ENCODE data around the gene SNAP91.
"Not testable (repeated sequence)": the region's sequence is repeated elsewhere in the genome, so short reads cannot be mapped to it uniquely, and the experiment has no call there.

SNAP91 gene

GRCh38 chr6:83615025-83615999 lies 93.6 kb downstream of the SNAP91 start:
- DNase-seq (ENCODE audit: low spot score), result no peak

GRCh38 chr6:83613378-83613777 lies 95.5 kb downstream of the SNAP91 start:
- no peak for DNase-seq (ENCODE audit: low spot score)

DNA sequence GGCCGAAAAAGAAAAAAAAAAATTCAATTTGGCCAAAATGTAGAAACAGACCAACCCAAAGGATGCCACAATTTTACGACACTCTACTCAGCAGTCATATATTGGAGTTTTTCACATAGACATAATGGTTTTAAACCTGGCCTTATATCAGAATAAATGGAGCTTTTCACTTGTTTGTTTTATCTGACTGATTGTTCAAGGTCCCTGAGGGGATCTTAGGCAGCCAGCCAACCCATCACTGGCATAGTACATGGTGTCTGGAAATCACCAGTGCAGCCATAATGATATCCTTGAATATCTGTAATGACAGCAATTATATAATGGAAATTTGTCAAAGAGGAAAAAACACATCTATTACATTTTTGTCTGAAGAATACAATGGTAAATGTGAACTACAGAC lies 99.7 kb downstream of the SNAP91 start:
- no peak for DNase-seq (ENCODE audit: low spot score)

GRCh38 chr6:83605517-83605916 lies 103.4 kb downstream of the SNAP91 start:
- no peak for DNase-seq (ENCODE audit: low spot score)

DNA sequence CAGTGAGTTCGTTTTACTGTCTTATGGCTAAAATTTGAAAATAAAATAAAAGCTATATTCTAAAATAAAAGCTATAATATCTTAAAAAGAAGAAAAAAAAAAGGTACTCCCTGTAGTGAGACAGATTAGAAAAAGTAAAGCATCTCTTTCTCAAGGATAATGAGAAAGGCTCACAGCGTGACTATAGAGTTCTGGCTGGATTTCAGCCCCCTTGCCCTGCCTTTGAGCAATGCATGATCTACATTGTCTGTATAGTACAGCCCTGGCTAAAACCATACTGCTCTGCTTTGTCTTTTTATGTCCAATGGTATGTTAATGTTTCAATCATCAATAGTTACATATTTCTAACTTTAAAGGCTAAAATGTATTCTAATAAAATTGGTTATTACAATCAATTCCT lies 105.3 kb downstream of the SNAP91 start:
- no peak for DNase-seq (ENCODE audit: low spot score)

GRCh38 chr6:83601119-83601518 lies 107.8 kb downstream of the SNAP91 start:
- no peak for DNase-seq (ENCODE audit: low spot score)

GRCh38 chr6:83600459-83600858 lies 108.4 kb downstream of the SNAP91 start:
- no peak for DNase-seq (ENCODE audit: low spot score)

- no peak for DNase-seq (ENCODE audit: low spot score)
Observed at GRCh38 chr6:83597511-83597910, 111.4 kb downstream of the SNAP91 start.

- DNase-seq (ENCODE audit: low spot score), result no peak
Observed at GRCh38 chr6:83597051-83597450, 111.8 kb downstream of the SNAP91 start.

- no peak for DNase-seq (ENCODE audit: low spot score)
Observed at GRCh38 chr6:83594941-83595340, 114.0 kb downstream of the SNAP91 start.

DNA sequence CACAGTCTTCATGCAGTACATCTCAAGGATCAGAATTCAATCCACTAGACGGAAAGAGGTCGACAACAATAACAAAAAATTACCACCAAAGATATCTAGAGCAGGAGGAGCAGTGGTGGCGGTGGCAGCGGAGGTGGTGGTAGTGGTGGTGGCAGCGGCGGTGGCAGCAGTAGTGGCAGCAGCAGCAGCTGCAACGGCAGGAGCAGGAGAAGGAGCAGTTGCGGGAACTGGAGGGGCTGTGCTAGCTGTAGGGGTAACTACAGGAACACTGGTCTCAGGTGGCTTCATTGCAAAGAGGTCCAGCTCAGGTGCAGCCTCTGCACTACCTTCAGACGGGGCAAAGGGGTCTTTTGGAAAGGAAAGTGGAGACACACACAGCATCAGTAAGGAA lies 115.5 kb downstream of the SNAP91 start:
- DNase-seq (ENCODE audit: low spot score), result no peak

DNA sequence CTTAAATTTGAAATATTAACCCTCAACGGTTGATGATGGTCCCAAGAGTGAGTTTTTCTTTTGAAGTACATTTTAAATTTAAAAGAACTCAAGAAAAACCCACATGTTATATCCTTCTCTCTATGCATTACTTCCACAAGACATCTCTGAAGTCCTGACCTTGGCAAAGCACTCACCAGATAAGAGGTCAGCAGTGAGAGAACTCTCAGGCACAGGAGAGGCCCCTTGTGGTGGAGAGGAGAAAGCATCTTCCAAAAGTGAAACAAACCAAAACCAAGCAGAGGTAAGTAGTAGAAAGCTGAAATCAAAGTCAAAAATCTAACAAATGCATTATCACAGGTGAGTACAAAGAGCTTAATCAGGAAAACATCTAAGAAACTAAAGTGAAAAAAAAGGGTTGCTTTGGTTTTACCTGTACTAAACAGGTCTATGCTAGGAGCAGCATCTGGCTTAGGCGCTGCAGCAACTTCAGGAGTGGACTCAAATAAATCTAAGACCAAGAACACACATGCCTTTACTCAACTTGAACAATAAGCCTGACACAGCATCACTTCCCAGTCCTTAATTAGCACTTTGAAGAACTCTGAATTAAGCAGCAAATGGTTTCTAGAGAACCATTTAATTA lies 116.0 kb downstream of the SNAP91 start:
- DNase-seq (ENCODE audit: low spot score), result no peak

DNA sequence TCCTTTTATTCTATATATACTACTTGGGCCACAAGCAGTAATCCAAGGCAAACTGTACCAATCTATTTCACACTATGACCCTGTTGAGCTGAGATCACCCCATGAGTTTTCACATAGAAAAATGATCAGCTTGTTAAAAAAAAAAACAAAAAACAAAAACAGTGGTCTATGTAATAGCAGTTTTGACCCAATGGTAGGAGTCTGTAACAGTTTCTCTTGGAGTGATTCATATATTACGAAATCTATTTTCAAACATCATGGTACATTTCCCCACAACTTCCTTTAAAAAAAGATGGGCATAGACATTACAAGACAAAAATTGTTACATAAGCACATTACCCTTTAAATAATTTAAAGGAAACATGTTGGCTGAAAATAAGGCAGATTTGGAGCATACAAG lies 118.5 kb downstream of the SNAP91 start:
- DNase-seq (ENCODE audit: low spot score), result no peak

GRCh38 chr6:83589076-83589475 lies 119.8 kb downstream of the SNAP91 start:
- no peak for DNase-seq (ENCODE audit: low spot score)

DNA sequence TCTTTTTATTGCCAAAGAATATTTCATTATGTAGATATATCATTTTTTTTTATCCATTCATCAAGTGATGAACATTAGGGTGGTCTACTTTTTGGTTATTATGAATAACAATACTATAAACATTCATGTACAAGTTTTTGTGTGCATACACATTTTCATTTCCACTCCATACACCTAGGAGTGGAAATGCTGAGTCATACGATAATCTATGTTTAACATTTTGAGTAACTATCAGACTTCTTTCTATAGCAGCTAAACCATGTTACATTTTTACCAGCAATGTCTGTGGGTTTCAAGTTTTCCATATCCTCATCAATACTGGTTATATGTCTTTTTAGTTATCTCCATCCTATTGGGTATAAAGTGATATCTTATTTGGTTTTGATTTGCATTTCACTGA lies 130.8 kb downstream of the SNAP91 start:
- no peak for DNase-seq (ENCODE audit: low spot score)

GRCh38 chr6:83574783-83575182 lies 134.1 kb downstream of the SNAP91 start:
- DNase-seq (ENCODE audit: low spot score), result no peak

DNA sequence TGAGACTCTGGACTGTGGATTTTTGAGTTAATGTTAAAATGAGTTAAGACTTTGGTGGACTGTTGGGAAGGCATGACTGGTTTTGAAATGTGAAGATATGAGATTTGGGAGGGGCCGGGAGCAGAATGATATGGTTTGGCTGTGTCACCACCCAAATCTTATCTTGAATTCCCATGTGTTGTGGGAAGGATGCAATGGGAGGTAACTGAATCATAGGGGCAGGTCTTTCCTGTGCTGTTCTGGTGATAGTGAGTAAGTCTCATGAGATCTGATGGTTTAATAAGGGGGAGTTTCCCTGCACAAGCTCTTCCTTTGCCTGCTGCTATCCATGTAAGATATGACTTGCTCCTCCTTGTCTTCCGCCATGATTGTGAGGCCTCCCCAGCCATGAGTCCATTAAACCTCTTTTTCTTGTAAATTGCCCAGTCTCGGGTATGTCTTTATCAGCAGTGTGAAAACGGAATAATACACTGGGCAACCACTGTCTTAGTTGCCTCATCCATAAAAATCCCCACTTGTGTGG lies 137.2 kb downstream of the SNAP91 start:
- DNase-seq (ENCODE audit: low spot score), result not testable (repeated sequence)

- DNase-seq (ENCODE audit: low spot score), result no peak
Observed at GRCh38 chr6:83558975-83559374, 149.9 kb downstream of the SNAP91 start.

- DNase-seq (ENCODE audit: low spot score), result no peak
Observed at GRCh38 chr6:83556871-83557270, 152.0 kb downstream of the SNAP91 start.

- DNase-seq (ENCODE audit: low spot score), result not testable (repeated sequence)
Observed at GRCh38 chr6:83551748-83552147, 157.2 kb downstream of the SNAP91 start.

DNA sequence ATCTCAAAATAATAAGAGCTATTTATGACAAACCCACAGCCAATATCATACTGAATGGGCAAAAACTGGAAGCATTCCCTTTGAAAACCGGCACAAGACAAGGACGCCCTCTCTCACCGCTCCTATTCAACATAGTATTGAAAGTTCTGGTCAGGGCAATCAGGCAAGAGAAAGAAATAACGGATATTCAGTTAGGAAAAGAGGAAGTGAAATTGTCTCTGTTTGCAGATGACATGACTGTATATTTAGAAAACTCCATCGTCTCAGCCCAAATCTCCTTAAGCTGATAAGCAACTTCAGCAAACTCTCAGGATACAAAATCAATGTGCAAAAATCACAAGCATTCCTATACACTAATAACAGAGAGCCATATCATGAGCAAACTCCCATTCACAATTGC lies 158.4 kb downstream of the SNAP91 start:
- DNase-seq (ENCODE audit: low spot score), result not testable (repeated sequence)

GRCh38 chr6:83546636-83547035 lies 162.3 kb downstream of the SNAP91 start:
- no peak for DNase-seq (ENCODE audit: low spot score)

GRCh38 chr6:83539678-83540077 lies 169.2 kb downstream of the SNAP91 start:
- DNase-seq (ENCODE audit: low spot score), result no peak
